ENCODE measurements around the gene SLC18A3.

The SLC18A3 gene

DNA sequence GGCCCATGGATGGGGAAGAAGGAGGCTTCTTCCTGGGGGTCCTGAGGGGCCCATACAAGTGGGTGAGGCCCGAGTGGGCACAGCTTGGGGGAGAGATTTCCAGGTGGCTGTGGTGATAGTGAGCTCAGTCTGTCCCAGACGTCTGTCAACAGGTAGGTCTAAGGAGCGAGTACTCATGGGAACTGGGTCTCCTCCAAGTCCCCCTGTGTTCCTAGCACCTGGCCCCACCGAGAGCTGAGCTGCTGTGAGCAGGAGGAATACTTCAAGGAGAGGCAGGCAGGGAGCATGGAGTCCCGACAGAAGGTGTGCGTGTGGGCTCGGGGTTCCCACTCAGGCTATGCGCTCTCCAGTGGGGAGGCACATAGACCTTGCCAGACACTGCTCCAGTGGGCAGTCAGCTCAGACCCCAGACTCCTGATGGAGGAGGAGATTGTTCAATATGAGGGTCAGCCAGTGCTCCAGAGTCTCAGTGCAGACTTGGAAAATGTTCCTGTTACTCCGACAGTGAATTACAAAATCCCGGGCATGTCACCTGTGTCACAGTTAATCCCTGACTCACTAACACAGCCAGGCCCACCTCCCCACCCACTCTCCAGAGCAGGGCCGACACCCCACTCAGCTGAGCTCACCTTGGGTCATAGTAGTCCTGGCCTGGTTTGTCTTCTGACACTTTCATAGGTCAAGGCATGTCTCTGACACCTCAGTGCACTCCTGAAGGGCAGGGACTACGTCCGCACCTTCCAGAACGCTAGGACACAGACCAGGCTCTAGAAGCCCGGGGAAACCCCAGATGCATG, 41.1 kb downstream of the SLC18A3 start:
- DNase-seq (ENCODE audit: low read depth in 2 of 2) = no peak

GRCh38 chr10:49651917-49652316, 41.8 kb downstream of the SLC18A3 start:
- no peak for DNase-seq (ENCODE audit: low read depth in 2 of 2)

DNA sequence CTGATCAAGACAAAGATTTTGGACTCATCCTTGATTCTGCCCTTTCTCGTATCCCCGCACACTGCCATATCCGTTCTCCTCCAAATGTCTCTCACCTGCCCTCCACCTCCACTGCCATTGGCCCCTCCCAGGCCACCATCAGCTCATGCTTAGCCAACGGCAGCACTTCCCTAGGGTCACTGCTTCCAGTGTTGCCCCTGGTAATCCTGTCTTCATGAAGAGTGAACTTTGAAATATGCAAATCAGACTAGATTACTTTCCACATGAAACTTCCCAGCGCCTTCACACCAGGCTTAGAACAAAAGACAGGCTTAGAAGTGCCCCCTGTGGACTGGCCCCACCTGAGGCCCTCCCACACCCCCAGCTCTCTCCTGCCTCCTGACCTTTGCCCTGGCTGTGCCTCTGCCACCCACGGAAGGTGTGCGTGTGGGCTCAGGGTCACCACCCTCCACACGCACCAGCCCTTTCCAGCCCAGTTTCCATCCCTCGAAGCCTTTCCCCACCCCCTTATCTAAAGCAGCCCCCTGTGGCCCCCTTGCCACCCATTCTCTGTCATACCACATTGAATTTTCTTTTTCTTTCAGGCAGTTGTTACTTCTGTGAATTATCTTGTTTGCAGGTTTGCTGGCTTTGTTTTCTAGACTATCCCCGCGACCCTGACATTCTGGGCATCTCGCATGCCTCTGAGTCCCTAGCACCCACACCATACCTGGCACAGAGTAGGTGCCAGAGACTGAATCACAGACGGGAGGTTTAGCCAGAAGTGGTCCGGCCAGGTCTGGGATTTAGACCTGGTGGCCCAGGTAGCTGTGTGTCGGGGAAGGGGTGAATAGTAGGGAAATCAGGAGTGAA, 42.5 kb downstream of the SLC18A3 start:
- no peak for DNase-seq (ENCODE audit: low read depth in 2 of 2)

DNA sequence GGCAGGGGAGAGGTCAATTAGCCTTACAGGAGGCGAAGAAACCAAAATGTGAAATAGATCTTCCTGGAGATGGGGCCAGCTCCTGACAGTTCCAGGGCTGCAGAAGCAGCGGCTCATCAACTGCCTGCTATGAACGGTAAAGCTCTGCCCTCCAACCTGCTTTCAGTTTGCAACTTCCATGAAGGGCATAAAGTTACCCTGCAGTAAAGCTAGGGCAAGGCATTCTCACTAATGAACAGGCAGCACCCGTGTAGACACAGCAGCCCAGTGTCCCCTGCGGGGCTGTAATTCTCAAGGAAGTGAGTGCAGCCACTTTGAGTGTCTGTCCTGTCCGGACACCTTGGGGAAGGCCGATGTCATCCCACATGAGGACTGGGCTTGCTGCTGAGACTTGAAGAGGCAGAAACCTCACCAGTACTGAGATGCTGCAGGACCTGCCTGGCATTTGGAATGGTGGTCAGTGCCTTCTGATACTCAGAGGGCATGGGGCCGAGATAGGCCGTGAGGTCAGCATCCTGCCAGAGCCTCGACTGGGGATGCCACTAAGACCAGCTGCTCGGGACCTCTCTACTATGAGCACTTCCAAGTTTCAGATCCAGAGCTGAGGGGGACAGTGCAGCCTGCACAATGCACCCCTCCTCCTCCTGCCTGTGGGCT, 43.3 kb downstream of the SLC18A3 start:
- DNase-seq (ENCODE audit: low read depth in 2 of 2) = no peak

- DNase-seq (ENCODE audit: low read depth in 2 of 2) = no peak
These were observed 44.1 kb downstream of the SLC18A3 start for GRCh38 chr10:49654036-49654693.

DNA sequence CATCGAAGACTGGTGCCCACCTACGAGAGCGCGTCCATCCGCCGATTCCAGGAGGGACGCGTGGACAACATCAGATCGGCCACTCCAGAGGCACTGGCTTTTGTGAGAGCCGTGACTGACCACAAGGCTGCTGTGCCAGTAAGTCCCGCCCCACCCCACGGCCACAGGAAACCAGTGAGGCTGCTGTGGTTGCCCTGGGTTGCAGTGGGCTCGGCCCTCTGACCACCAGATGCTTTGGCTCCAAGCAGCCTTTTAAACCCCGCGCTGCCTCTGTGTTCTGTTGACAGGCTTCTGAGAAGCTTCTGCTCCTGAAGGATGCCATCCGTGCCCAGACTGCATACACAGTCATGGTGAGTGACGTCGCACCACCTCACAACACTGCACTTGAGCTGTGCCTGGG, 45.0 kb downstream of the SLC18A3 start:
- no peak for DNase-seq (ENCODE audit: low read depth in 2 of 2)

DNA sequence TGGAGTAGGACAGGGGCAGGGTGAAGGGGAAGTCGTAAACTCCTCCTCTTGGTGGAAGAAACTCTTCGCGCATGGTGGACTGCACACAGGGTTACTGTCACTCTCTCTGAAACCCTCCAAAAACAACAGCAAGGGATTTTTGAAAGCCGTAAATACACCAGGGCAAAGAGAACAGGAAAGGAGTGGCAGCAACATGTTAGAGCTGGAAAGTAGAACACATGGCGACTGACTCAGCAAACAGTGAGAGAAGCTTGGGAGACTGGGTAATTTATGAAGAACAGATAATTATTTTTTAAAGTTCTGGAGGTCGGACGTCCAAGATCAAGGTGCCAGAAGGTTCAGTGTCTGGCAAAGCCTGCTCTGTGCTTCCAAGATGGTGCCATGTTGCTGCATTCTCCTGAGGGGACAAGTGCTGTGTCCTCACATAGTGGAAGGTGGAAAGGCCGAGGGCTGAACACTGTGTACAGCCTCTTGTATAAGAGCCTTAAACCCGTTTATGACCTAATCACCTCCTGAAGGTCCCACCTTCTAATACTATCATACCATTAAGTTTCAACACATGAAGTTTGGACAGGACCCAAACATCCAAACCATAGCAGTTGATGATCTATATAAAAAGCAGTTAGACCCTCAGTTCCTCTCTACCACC, 46.9 kb downstream of the SLC18A3 start:
- no peak for DNase-seq (ENCODE audit: low read depth in 2 of 2)

- no peak for DNase-seq (ENCODE audit: low read depth in 2 of 2)
These were observed 47.5 kb downstream of the SLC18A3 start for GRCh38 chr10:49657606-49658005.

- DNase-seq (ENCODE audit: low read depth in 2 of 2) = no peak
These were observed 51.2 kb downstream of the SLC18A3 start for GRCh38 chr10:49661140-49661856.
